HepG2 (cell line): ENCODE data around the gene NECTIN2. TPM values are rescaled to one million over a fixed set of nuclear protein-coding genes. Genes with fewer than 3 reads are reported as not detected.

Experiments
- CBFB ChIP-seq: sonication (generic); formaldehyde crosslinking; IDR thresholded peaks from 2 replicates; pipeline ENCODE4 v1.4.0; 2020; ENCODE audit warnings: missing genetic modification reagents
- DMAP1 ChIP-seq: IDR thresholded peaks from 2 replicates; pipeline ENCODE4 v1.6.1; 2016
- DNMT3B ChIP-seq: conservative IDR thresholded peaks from 2 replicates; pipeline ENCODE4 v1.6.1; 2016; ENCODE audit warnings: missing biosample characterization, control low read depth
- EED ChIP-seq: sonication (generic); formaldehyde crosslinking; IDR thresholded peaks from 2 replicates; pipeline ENCODE4 v1.5.0; 2020; ENCODE audit warnings: mild to moderate bottlenecking, missing genetic modification reagents
- ETV5 ChIP-seq: IDR thresholded peaks from 2 replicates; pipeline ENCODE4 v1.6.1; 2018; ENCODE audit warnings: missing biosample characterization, missing genetic modification reagents, inconsistent platforms, borderline replicate concordance
- FOXO4 ChIP-seq: sonication (generic); formaldehyde crosslinking; conservative IDR thresholded peaks from 2 replicates; pipeline ENCODE4 v1.8.1; 2023; ENCODE audit warnings: missing genetic modification reagents
- GATAD2A ChIP-seq: IDR thresholded peaks from 2 replicates; pipeline ENCODE4 v1.6.1; 2016
- KLF12 ChIP-seq: sonication (generic); formaldehyde crosslinking; IDR thresholded peaks from 2 replicates; pipeline ENCODE4 v1.4.0; 2020; ENCODE audit warnings: missing genetic modification reagents, borderline replicate concordance
- MBNL3 ChIP-seq: fragments of 250-450 bp; sonication (Bioruptor Pico); conservative IDR thresholded peaks from 2 replicates; pipeline ENCODE4 v1.8.0; 2022; ENCODE audit warnings: mild to moderate bottlenecking, inconsistent platforms
- MTF2 ChIP-seq: sonication (generic); formaldehyde crosslinking; IDR thresholded peaks from 2 replicates; pipeline ENCODE4 v1.5.0; 2020; ENCODE audit warnings: missing genetic modification reagents, borderline replicate concordance
- NPAS2 ChIP-seq: sonication (generic); formaldehyde crosslinking; IDR thresholded peaks from 2 replicates; pipeline ENCODE4 v1.8.0; 2022; ENCODE audit warnings: mild to moderate bottlenecking, missing genetic modification reagents, borderline replicate concordance
- RBAK ChIP-seq: sonication (generic); formaldehyde crosslinking; IDR thresholded peaks from 2 replicates; pipeline ENCODE4 v1.5.1; 2020; ENCODE audit warnings: mild to moderate bottlenecking, missing genetic modification reagents
- SAP130 ChIP-seq: IDR thresholded peaks from 2 replicates; pipeline ENCODE4 v1.6.1; 2016; ENCODE audit warnings: low read depth
- TBP ChIP-seq: sonication (generic); formaldehyde crosslinking; IDR thresholded peaks from 2 replicates; pipeline ENCODE4 v1.5.0; 2020; ENCODE audit warnings: missing genetic modification reagents
- TEAD2 ChIP-seq: sonication (generic); formaldehyde crosslinking; IDR thresholded peaks from 2 replicates; pipeline ENCODE4 v1.9.0; 2021; ENCODE audit warnings: missing genetic modification reagents
- YEATS4 ChIP-seq: sonication (generic); formaldehyde crosslinking; IDR thresholded peaks from 2 replicates; pipeline ENCODE4 v1.4.0; 2020; ENCODE audit warnings: missing genetic modification reagents, borderline replicate concordance
- ZBTB25 ChIP-seq: IDR thresholded peaks from 2 replicates; pipeline ENCODE4 v1.6.1; 2018; ENCODE audit warnings: missing genetic modification reagents
- ZNF30 ChIP-seq: sonication (generic); formaldehyde crosslinking; IDR thresholded peaks from 2 replicates; pipeline ENCODE4 v1.5.0; 2020; ENCODE audit warnings: mild to moderate bottlenecking, missing genetic modification reagents
- ZNF362 ChIP-seq: sonication (generic); formaldehyde crosslinking; IDR thresholded peaks from 2 replicates; pipeline ENCODE4 v1.4.0; 2020; ENCODE audit warnings: missing genetic modification reagents, mild to moderate bottlenecking, borderline replicate concordance
- ZNF367 ChIP-seq: sonication (generic); formaldehyde crosslinking; IDR thresholded peaks from 2 replicates; pipeline ENCODE4 v1.4.0; 2020; ENCODE audit warnings: missing genetic modification reagents, borderline replicate concordance
- ZNF550 ChIP-seq: sonication (generic); formaldehyde crosslinking; IDR thresholded peaks from 2 replicates; pipeline ENCODE4 v1.4.0; 2020; ENCODE audit warnings: mild to moderate bottlenecking, missing genetic modification reagents, borderline replicate concordance
- ZNF660 ChIP-seq: sonication (generic); formaldehyde crosslinking; IDR thresholded peaks from 2 replicates; pipeline ENCODE4 v1.5.1; 2020; ENCODE audit warnings: mild to moderate bottlenecking, low read depth, missing genetic modification reagents, borderline replicate concordance
- ZNF776 ChIP-seq: sonication (generic); formaldehyde crosslinking; IDR thresholded peaks from 2 replicates; pipeline ENCODE4 v1.4.0; 2020; ENCODE audit warnings: mild to moderate bottlenecking, missing genetic modification reagents
- ZNF781 ChIP-seq: sonication (generic); formaldehyde crosslinking; IDR thresholded peaks from 2 replicates; pipeline ENCODE4 v1.5.1; 2020; ENCODE audit warnings: borderline replicate concordance, mild to moderate bottlenecking, missing genetic modification reagents; ENCODE audit errors: not compliant biosample characterization
- ZNF816 ChIP-seq: sonication (generic); formaldehyde crosslinking; IDR thresholded peaks from 2 replicates; pipeline ENCODE4 v1.8.0; 2022; ENCODE audit warnings: missing genetic modification reagents, mild to moderate bottlenecking, borderline replicate concordance
- ZNF883 ChIP-seq: sonication (generic); formaldehyde crosslinking; IDR thresholded peaks from 2 replicates; pipeline ENCODE4 v1.5.1; 2020; ENCODE audit warnings: mild to moderate bottlenecking, missing genetic modification reagents; ENCODE audit errors: not compliant biosample characterization
- polyA plus RNA-seq, 8 experiments: library from polyadenylated mRNA; depleted of rRNA in 3 of 8; stranded (reverse) in 7 of 8; unstranded in 1 of 8; fragments of >200 nt; fragmentation: Illumina TruSeq in 4 of 8; extraction: Trizol in 4 of 8; gene quantifications; 2 replicates each; pipeline versions ENCODE4 v1.2.1 to v1.2.3, GENCODE V29; 2011 to 2016; ENCODE audit warnings: low read depth in 4 of 8, missing spikeins in 1 of 8, mixed read lengths in 1 of 8; ENCODE audit not compliant: insufficient read depth in 1 of 8
- total RNA-seq, 5 experiments: library from RNA; depleted of rRNA; stranded (reverse); fragments of >200 nt; fragmentation: Illumina TruSeq; extraction: Trizol; gene quantifications; 2 replicates each; pipeline ENCODE4 v1.2.3, GENCODE V29; 2016; ENCODE audit warnings: low read depth in 1 of 5
- TF ChIP-seq, protein P1 (sequence below): sonication (generic); formaldehyde crosslinking; conservative IDR thresholded peaks from 2 replicates; pipeline ENCODE4 v1.4.0; 2020; ENCODE audit warnings: missing genetic modification reagents
- TF ChIP-seq, protein P2 (sequence below): sonication (generic); formaldehyde crosslinking; conservative IDR thresholded peaks from 2 replicates; pipeline ENCODE4 v1.4.0; 2020; ENCODE audit warnings: missing genetic modification reagents

Gene NECTIN2
- total and polyA plus RNA-seq, 2 of the 13 experiments (the other 11 are each of a cell fraction or from before 2014, with no cell fraction given) = 75.4 to 114 TPM

DNA sequence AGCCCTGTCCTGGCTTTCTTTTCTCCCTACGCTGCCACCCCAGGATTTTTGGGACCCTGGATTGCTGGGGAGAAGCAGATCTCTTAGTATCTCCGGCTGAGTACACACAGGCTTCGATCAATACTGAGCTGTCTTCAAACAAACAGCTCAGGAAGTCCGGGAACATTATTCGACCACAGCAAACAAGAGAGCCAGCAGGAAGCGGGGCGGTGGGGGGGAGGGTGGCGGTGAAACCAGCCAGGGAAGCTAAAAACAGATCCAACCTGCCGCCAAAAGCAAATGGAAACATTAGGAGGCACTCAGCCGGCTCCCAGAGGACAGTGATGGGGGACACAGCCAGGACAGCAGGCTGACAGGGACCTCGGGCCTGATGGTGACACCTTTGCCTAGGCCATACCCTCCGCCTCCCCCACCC lies 49.4 kb upstream of the NECTIN2 start (continued):
- TF ChIP-seq TBP (CRISPR knock-in tag) (no peak), CBFB (CRISPR knock-in tag) (peak; percentile 59; the same call in 1 of the 2 replicates), EED (CRISPR knock-in tag) (no peak), ZNF367 (no peak), GATAD2A (CRISPR knock-in tag) (peak; percentile 88), ZNF883 (CRISPR knock-in tag) (no peak), SAP130 (CRISPR knock-in tag) (peak; percentile 73), ETV5 (peak; percentile 98), DMAP1 (CRISPR knock-in tag) (peak; percentile 41; the same call in 1 of the 2 replicates), ZBTB25 (CRISPR knock-in tag) (no peak), MTF2 (CRISPR knock-in tag) (no peak), ZNF781 (no peak), ZNF550 (CRISPR knock-in tag) (no peak), ZNF30 (no peak), ZNF816 (CRISPR knock-in tag) (no peak), NPAS2 (CRISPR knock-in tag) (no peak), TEAD2 (CRISPR knock-in tag) (no peak), ZNF660 (CRISPR knock-in tag) (no peak), FOXO4 (CRISPR knock-in tag) (no peak), YEATS4 (CRISPR knock-in tag) (no peak), DNMT3B (CRISPR knock-in tag) (no peak), ZNF776 (no peak), RBAK (CRISPR knock-in tag) (no peak), KLF12 (CRISPR knock-in tag) (0 out of 2 replicates have a peak, but pooled peaks have one; percentile 22), MBNL3 (CRISPR knock-in tag) (no peak), ZNF362 (peak; percentile 53; the same call in 1 of the 2 replicates)
- TF ChIP-seq, protein P1, sequence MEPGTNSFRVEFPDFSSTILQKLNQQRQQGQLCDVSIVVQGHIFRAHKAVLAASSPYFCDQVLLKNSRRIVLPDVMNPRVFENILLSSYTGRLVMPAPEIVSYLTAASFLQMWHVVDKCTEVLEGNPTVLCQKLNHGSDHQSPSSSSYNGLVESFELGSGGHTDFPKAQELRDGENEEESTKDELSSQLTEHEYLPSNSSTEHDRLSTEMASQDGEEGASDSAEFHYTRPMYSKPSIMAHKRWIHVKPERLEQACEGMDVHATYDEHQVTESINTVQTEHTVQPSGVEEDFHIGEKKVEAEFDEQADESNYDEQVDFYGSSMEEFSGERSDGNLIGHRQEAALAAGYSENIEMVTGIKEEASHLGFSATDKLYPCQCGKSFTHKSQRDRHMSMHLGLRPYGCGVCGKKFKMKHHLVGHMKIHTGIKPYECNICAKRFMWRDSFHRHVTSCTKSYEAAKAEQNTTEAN (CRISPR knock-in tag) = no peak
- TF ChIP-seq, protein P2, sequence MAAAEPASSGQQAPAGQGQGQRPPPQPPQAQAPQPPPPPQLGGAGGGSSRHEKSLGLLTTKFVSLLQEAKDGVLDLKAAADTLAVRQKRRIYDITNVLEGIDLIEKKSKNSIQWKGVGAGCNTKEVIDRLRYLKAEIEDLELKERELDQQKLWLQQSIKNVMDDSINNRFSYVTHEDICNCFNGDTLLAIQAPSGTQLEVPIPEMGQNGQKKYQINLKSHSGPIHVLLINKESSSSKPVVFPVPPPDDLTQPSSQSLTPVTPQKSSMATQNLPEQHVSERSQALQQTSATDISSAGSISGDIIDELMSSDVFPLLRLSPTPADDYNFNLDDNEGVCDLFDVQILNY (CRISPR knock-in tag) = no peak
